Lung (tissue), 12 donors: ENCODE data around the gene WTAP. TPM values are rescaled to one million over a fixed set of nuclear protein-coding genes. Genes with fewer than 3 reads are reported as not detected.
A peak's percentile ranks its signal among the peaks of the same experiment; 100 is the strongest.

Experiments
- ATAC-seq: fragments of 200-7000 bp; cut with Tn5 transposase; one replicate; pipeline ENCODE4 v1.9.1; 2020; ENCODE audit warnings: moderate number of reproducible peaks; ENCODE audit not compliant: insufficient read depth, low FRiP score
- DNase-seq, 3 donors: peaks; one replicate each; pipeline ENCODE4 v3.0.0-alpha.2; 2013 to 2017
- H3K27ac ChIP-seq, 2 donors: one replicate each; pipeline ENCODE4 v1.5.1; 2013; ENCODE audit warnings: mild to moderate bottlenecking in 2 of 2, moderate library complexity in 2 of 2, control low read depth in 1 of 2, inconsistent platforms in 1 of 2, low read depth in 1 of 2, low read length in 1 of 2
- H3K27me3 ChIP-seq, 3 donors: one replicate each; pipeline ENCODE4 v1.5.1; 2013; ENCODE audit warnings: low read length in 2 of 3; ENCODE audit not compliant: control insufficient read depth in 3 of 3, insufficient read depth in 3 of 3
- H3K36me3 ChIP-seq, 4 donors: one replicate each; pipeline ENCODE4 v1.5.1; 2013; ENCODE audit warnings: low read length in 4 of 4, mild to moderate bottlenecking in 1 of 4, moderate library complexity in 1 of 4; ENCODE audit not compliant: control insufficient read depth in 4 of 4, insufficient read depth in 4 of 4
- H3K4me1 ChIP-seq, 5 donors: one replicate each; pipeline ENCODE4 v1.5.1; 2013; ENCODE audit warnings: low read length in 5 of 5, mild to moderate bottlenecking in 2 of 5, moderate library complexity in 1 of 5; ENCODE audit not compliant: control insufficient read depth in 5 of 5, insufficient read depth in 5 of 5
- H3K4me3 ChIP-seq: one replicate; pipeline ENCODE4 v1.5.1; 2013; ENCODE audit warnings: mild to moderate bottlenecking, control low read depth, moderate library complexity
- H3K9ac ChIP-seq, 2 donors: one replicate each; pipeline ENCODE4 v1.5.1; 2013; ENCODE audit warnings: low read length in 2 of 2, control low read depth in 1 of 2; ENCODE audit not compliant: insufficient read depth in 1 of 2
- H3K9me3 ChIP-seq, 4 donors: one replicate each; pipeline ENCODE4 v1.5.1; 2013; ENCODE audit warnings: low read length in 3 of 4, mild to moderate bottlenecking in 1 of 4, moderate library complexity in 1 of 4; ENCODE audit not compliant: control insufficient read depth in 4 of 4, insufficient read depth in 3 of 4
- CTCF ChIP-seq: IDR thresholded peaks from 2 replicates; pipeline ENCODE4 v1.5.1; 2012; ENCODE audit warnings: mild to moderate bottlenecking; ENCODE audit errors: control extremely low read depth, extremely low read depth
- WGBS, 2 donors: extraction: QIAGEN DNeasy Blood & Tissue Kit; methylation state at CpG; one replicate each; pipeline ENCODE4 v1.1.7; 2013; 5-methylcytosine and 5-hydroxymethylcytosine counted together
- polyA plus RNA-seq, 2 donors: library from polyadenylated mRNA; stranded (reverse); fragments of 200-250 nt; gene quantifications; one replicate each; pipeline ENCODE4 v1.2.1, GENCODE V29; 2013
- total RNA-seq, 2 donors: library from RNA; depleted of rRNA in 1 of 2; stranded (reverse); fragments of >200 nt in 1 of 2; gene quantifications; one replicate each; pipeline ENCODE4 v1.2.1, GENCODE V29; 2014 to 2021
- donor health status: control.
- donor health status: control.
- donor health status: Bipolar disorder and iron deficiency.
- donor health status: healthy.
- donor health status: DM: yes; HTN: yes; CAD: no.

The WTAP gene
- total and polyA plus RNA-seq, 4 donors = 70.8 to 145 (median 113) TPM

- no peak overlapping the region for H3K9ac ChIP-seq
- ATAC-seq (no peak), DNase-seq (no peak)
- no peaks in the 10 kb centered on the region for H3K9me3 ChIP-seq
- peaks cover 17 to 32% (median 23%) of the 10 kb centered on the region in 4 donors for H3K36me3 ChIP-seq
- peaks cover 0 to 20% (median 2%) of the 10 kb centered on the region in 5 donors for H3K4me1 ChIP-seq
- H3K27me3 ChIP-seq = no peaks in the 10 kb centered on the region
- no peak overlapping the region for H3K27ac ChIP-seq
- 80% methylated on average over 5 of the region's 5 CpGs for WGBS, 2 donors
- TF ChIP-seq CTCF = no peak
- no peak overlapping the region for H3K4me3 ChIP-seq
Observed at GRCh38 chr6:159686040-159686439, 41.3 kb upstream of the WTAP start.

DNA sequence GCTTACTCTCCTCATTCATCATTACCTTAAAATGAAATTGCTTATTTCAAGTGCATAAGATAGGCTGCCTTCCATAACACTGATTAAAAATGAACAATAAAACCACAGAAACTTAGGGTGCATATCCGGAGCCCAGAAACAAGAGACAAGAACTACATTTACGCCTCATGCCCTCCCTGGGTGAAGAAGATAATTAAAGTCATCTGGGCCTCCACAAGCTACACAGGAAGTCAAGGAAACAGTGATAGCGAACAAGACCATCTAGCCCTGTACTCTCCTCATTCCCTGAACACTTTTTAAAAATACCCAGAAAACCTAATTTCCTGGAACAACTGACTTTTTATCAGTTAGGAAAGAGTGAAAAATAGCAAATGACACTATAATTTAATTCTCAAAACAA lies 40.6 kb upstream of the WTAP start:
- no peaks in the 10 kb centered on the region for H3K9me3 ChIP-seq
- no peak for TF ChIP-seq CTCF
- DNase-seq (no peak), ATAC-seq (no peak)
- peaks cover 17 to 25% (median 20%) of the 10 kb centered on the region in 4 donors for H3K36me3 ChIP-seq
- H3K27me3 ChIP-seq = no peaks in the 10 kb centered on the region
- no peak overlapping the region for H3K4me3 ChIP-seq
- H3K9ac ChIP-seq = no peak overlapping the region
- H3K27ac ChIP-seq = peak overlapping the region in 1 of 2 donors; percentile 21
- peaks cover 0 to 17% (median 7%) of the 10 kb centered on the region in 5 donors for H3K4me1 ChIP-seq
- WGBS, 2 donors = 64 to 75% methylated on average over 3 of the region's 3 CpGs

DNA sequence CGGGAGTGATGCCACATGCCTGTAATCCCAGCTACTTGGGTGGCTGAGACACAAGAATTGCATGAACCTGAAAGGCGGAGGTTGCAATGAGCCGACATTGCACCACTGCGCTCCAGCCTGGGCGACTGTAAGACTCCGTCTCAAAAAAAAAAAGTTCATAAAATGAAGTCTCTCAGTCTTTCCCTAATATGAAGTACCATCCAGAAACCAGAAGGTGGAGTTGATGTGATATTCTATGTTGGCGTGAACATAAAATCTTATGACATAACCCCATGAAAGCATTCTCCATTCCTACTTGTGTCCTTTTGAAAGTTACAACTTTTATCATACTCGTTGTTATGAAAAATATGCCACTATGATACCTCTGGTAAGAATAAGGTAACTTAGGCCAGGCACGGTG lies 40.0 kb upstream of the WTAP start:
- H3K36me3 ChIP-seq = peaks cover 17 to 24% (median 20%) of the 10 kb centered on the region in 4 donors
- H3K9me3 ChIP-seq = no peaks in the 10 kb centered on the region
- no peak overlapping the region for H3K27ac ChIP-seq
- TF ChIP-seq CTCF = no peak
- whole genome bisulfite sequencing, 2 donors = 93 to 95% methylated on average over 9 of the region's 9 CpGs
- no peak overlapping the region for H3K4me3 ChIP-seq
- no peak for DNase-seq
- H3K9ac ChIP-seq = no peak overlapping the region
- ATAC-seq = no peak
- H3K27me3 ChIP-seq = no peaks in the 10 kb centered on the region
- H3K4me1 ChIP-seq = peaks cover 2 to 15% (median 7%) of the 10 kb centered on the region in 5 donors

DNA sequence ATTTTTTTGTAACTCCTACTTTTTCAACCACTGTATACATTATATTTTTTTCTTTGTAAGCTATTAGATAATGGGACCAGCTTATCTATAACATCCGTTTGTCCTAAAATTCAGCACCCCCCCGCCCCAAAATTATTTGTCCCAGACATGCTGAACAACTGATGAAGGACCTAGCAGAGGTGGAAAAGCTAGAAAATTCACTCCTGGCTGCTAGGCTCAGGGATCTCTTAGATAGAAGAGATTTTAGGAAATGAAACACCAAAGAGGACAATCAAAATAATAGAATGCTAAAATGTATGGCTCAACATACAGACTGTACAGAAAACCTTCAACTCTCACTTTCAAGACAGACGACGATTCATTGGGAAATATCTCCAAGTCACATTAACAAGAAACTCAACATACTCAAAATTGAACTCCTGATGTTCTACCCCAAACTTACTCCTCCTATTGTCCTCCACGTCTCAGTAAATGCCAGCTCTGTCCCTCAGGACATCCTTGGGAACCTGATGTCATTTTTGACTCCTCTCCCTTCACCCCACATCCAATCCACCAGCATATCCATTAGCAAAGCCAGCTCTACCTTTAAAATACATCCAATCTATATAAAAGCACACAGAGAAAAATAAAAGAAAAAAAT lies 38.9 kb upstream of the WTAP start:
- Histone ChIP-seq H3K4me3 (no peak overlapping the region), H3K9ac (no peak overlapping the region), H3K9me3 (no peaks in the 10 kb centered on the region), H3K36me3 (peaks cover 16 to 22% (median 19%) of the 10 kb centered on the region in 4 donors), H3K4me1 (peaks cover 2 to 16% (median 5%) of the 10 kb centered on the region in 5 donors), H3K27me3 (no peaks in the 10 kb centered on the region), H3K27ac (no peak overlapping the region)
- DNase-seq (no peak), ATAC-seq (no peak)
- TF ChIP-seq CTCF = no peak
- 77 to 86% methylated on average over 5 of the region's 5 CpGs for WGBS, 2 donors
